GM06990 (cell line): Measurements from ENCODE around the gene S1PR1.

ENCODE experiments used
- DNase-seq: peaks from one replicate; pipeline ENCODE4 v3.0.0-alpha.2; 2011; ENCODE audit not compliant: insufficient read length; ENCODE audit errors: extremely low read depth
- H3K27me3 ChIP-seq: replicated peaks from 2 replicates; pipeline ENCODE4 v1.6.0; 2011; ENCODE audit warnings: low read length; ENCODE audit not compliant: control insufficient read depth, insufficient read depth
- H3K36me3 ChIP-seq: 2 replicates; pipeline ENCODE4 v1.5.1; 2011; ENCODE audit warnings: low read length; ENCODE audit not compliant: control insufficient read depth, insufficient read depth
- H3K4me3 ChIP-seq: replicated peaks from 2 replicates; pipeline ENCODE4 v1.5.1; 2011; ENCODE audit warnings: low read depth, mild to moderate bottlenecking, control low read depth, low read length
- TF ChIP-seq, protein P1 (sequence below): IDR thresholded peaks from 2 replicates; pipeline ENCODE4 v1.5.1; 2011; ENCODE audit warnings: low read length, control low read depth, mild to moderate bottlenecking, inconsistent platforms; ENCODE audit not compliant: insufficient read depth, poor library complexity, severe bottlenecking

Gene S1PR1

DNA sequence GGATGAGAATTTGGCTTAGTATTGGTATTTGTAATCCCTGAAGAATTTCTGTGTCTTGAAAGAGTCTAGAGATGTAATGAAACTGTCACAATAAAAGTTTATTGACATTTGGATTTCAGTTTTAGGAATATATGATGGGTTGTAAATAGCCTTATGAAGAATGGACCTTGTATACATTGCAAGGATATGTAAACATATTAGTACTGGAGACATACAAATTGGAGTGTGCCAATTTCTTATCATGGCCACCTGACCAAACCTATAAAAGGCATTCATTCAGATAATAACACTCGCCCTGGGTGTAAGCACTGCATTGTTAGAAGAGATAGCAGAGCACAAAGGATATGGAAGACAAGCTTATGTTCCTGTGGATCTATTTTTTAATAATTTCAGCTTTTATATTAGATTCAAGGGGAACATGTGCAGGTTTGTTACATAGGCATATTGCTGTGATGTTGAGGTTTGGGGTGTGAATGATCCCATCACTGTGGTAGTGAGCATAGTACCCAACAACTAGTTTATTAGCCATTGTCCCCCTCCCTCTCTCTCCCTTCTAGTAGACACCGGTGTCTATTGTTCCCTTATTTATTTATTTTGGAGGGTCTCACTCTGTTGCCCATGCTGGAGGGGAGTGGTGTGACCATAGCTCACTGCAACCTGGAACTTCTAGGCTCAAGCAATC is 8.6 kb downstream of the S1PR1 start:
- TF ChIP-seq, protein P1, sequence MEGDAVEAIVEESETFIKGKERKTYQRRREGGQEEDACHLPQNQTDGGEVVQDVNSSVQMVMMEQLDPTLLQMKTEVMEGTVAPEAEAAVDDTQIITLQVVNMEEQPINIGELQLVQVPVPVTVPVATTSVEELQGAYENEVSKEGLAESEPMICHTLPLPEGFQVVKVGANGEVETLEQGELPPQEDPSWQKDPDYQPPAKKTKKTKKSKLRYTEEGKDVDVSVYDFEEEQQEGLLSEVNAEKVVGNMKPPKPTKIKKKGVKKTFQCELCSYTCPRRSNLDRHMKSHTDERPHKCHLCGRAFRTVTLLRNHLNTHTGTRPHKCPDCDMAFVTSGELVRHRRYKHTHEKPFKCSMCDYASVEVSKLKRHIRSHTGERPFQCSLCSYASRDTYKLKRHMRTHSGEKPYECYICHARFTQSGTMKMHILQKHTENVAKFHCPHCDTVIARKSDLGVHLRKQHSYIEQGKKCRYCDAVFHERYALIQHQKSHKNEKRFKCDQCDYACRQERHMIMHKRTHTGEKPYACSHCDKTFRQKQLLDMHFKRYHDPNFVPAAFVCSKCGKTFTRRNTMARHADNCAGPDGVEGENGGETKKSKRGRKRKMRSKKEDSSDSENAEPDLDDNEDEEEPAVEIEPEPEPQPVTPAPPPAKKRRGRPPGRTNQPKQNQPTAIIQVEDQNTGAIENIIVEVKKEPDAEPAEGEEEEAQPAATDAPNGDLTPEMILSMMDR, result no peak
- Histone ChIP-seq H3K4me3 (no peak overlapping the region), H3K36me3 (peaks cover 3% of the 10 kb centered on the region; the same call in 1 of the 2 replicates), H3K27me3 (no peaks in the 10 kb centered on the region)
- no peak for DNase-seq

DNA sequence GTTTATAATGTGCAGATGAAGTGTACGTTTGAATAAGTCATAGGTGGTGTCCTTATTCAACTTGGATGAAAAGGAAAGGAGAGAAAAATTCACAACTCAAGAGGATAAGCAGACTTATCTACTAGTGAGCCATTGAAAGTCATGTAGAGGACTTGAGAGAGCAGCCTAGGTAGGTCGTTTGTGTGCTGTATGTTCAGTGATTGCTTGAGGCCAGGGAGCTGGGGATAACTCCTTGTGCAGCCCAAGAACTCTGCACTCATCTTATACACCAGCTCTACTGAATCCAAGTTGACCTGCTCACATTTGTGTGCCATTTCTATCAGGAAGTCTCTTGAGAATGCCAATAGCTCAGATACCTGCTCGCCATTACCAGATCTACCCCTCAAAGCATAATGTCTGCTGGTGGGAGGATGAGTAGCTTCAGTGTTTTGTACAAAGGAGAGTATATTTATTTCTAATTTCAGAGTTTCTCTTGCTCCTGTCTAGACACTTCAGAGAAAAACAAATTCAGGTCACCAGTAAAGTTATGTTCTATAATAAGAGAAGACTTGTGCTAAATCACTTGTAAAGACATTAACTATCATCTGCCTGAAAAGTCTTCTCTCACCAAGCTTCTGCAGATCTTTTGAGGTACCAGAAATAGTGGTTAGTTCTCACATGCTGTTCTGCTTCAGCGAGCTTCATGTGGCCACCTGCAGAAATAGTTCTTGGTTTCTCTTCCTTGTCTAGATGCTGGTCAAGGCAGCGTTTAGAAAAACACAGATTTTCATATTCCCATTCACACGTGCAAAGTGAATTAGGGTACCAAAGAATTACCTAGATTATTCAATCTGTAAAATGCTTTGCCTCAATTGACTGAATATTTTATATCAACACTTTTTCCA is 10.8 kb downstream of the S1PR1 start:
- H3K4me3 ChIP-seq, result no peak overlapping the region
- peak; percentile 78 for DNase-seq
- H3K36me3 ChIP-seq, result peaks cover under 1% of the 10 kb centered on the region; the same call in 1 of the 2 replicates
- TF ChIP-seq, protein P1, result no peak
- no peaks in the 10 kb centered on the region for H3K27me3 ChIP-seq

DNA sequence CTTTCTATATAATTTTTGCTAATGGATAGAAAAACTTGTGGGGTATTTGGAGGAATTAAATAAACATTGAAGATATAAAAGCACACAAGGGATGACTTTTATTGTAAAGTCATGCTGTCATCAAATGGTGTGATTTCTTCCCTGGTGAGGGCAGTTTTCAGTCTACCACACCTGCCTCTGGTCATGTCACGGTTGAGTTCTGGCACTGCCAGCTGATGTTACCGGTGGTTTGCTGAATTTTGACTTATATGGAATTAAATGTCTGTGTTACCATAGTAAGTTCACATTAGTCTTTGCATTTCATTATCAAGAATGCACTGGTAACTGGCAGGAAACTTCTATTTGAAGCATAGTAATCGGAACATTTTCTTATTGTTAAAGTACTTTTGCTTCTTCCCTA is 13.4 kb downstream of the S1PR1 start:
- no peaks in the 10 kb centered on the region for H3K27me3 ChIP-seq
- no peak for DNase-seq
- no peaks in the 10 kb centered on the region for H3K36me3 ChIP-seq
- TF ChIP-seq, protein P1, result no peak
- H3K4me3 ChIP-seq, result no peak overlapping the region

DNA sequence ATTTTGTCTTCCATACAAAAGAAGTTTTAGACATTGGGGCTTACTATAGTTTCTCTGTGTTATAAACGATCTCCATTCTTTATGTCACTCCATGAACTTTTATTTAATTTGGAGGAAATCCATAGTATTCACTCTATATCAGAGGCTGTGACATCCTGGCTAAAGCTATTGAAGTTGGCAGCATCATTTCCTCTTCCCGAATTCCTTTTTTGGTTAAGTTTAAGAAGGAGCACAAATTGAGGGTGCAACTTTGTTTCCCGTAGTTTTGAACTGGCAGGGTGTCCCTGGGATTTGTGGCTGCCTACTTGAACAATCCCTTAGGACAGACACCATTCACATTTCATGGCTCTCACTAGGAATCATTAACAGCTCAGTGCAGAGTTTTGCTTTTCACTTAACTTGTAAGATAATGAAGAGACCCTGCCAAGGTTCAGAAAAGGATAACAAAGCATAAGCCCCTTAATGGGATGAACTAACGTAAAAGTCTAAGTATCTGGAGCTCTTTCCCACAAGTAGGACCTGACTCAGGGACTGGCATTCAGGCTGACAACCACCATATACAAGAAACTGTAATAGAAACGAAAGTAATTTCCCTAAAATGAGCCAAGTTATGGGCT is 13.9 kb downstream of the S1PR1 start:
- TF ChIP-seq, protein P1, result no peak
- DNase-seq, result no peak
- H3K36me3 ChIP-seq, result no peaks in the 10 kb centered on the region
- H3K4me3 ChIP-seq, result no peak overlapping the region
- no peaks in the 10 kb centered on the region for H3K27me3 ChIP-seq

DNA sequence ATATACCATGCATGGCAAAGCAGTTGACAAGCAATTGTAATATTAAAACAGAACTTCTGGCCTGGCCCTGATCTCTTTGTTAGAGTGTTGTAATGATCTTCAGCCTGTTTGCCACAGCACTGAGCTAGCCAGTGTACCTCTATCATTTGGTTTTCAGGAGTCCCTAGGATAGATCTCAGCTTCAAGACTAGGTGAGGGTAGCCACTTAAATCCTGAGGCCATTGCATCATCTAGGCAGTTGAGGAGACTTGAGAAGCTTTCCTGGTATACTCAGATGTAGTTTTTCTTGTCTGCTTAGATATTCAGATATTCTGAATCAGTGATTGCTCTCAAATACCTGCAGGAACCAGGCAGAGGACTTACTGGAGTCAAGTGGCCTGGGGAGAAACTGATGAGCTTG is 14.7 kb downstream of the S1PR1 start:
- TF ChIP-seq, protein P1, result no peak
- Histone ChIP-seq H3K36me3 (no peaks in the 10 kb centered on the region), H3K27me3 (no peaks in the 10 kb centered on the region), H3K4me3 (no peak overlapping the region)
- no peak for DNase-seq
